ENCODE data around the gene FAM110A. TPM values are rescaled to one million over a fixed set of nuclear protein-coding genes. Genes with fewer than 3 reads are reported as not detected.

The FAM110A gene
- total and polyA plus RNA-seq, 9 donors: 7.2 to 23.5 (median 13.6) TPM

DNA sequence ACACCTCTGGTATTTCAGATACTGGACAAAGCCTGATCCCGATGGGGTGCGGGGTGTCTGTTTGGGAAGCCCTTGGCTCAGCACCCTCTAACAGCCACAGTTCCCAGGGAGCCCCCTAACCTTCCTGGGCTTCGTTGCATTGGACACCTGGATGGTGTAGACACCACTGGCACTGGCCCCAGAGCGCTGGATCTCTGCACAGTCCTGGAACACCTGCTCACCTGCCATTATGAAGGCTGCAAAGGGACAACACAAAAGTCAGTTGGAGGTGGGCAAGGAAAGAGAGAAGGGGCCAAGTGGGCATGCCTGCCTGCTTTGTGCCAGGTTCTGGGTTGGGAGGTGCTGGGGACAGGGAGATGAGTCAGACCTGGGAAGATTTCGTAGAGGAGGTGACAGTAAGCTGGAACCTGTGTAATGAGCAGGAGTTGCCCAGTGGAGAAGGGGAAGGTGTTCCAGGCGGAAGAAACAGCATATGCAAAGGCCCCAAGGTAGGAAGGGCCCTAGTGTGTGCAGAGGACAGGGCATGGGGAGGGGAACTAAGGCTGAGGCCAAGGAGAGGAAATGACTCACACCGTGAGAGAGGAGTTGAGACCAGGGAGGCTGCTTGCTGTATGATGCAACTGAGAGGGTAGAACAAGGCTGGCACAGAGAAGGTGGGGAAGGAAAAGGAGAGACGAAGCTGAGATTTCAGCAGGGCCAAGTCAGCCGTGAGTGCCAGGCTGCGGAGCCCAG lies 47.7 kb downstream of the FAM110A start:
- 67% methylated on average over 9 of the region's 10 CpGs for WGBS (ENCODE audit: insufficient coverage)
- no peaks in the 10 kb centered on the region for H3K4me1 ChIP-seq (ENCODE audit: control insufficient read depth, insufficient read depth, low read length)
- H3K27me3 ChIP-seq (ENCODE audit: control insufficient read depth, insufficient read depth, low read length): peaks cover 23% of the 10 kb centered on the region

DNA sequence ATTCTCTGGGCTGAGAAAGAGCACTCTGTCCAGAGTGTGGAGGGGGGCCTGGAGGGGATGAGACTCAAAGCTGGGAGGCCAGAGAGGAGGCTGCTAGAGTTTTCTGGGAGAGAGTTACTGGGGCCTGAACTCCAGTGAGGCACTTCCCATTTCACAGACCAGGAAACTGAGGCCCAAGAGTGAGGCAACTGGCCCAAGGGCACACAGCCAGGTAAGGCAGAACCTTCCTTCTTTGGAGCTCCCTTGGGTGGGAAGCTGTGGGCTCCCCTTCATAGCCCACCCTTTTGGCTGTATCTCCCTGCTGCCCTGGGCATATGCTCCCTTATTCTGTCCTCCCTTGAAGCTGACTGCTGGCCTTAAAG lies 48.2 kb downstream of the FAM110A start:
- Histone ChIP-seq H3K27me3 (ENCODE audit: control insufficient read depth, insufficient read depth, low read length) (peaks cover 23% of the 10 kb centered on the region), H3K36me3 (ENCODE audit: control insufficient read depth, insufficient read depth, low read length) (no peaks in the 10 kb centered on the region), H3K4me1 (ENCODE audit: control insufficient read depth, insufficient read depth, low read length) (no peaks in the 10 kb centered on the region), H3K4me3 (ENCODE audit: low read length) (no peak overlapping the region), H3K27ac (ENCODE audit: low read length) (no peak overlapping the region), H3K9me3 (replicated peaks; ENCODE audit: control insufficient read depth, low read depth, low read length) (no peaks in the 10 kb centered on the region)
- no peak for DNase-seq

More for the DNA sequence above, 47.7 kb downstream of the FAM110A start:
- H3K4me3 ChIP-seq (ENCODE audit: low read length): no peak overlapping the region
- no peaks in the 10 kb centered on the region for H3K36me3 ChIP-seq (ENCODE audit: control insufficient read depth, insufficient read depth, low read length)
- H3K27ac ChIP-seq (ENCODE audit: low read length): no peak overlapping the region
- no peak for DNase-seq
- H3K9me3 ChIP-seq (replicated peaks; ENCODE audit: control insufficient read depth, low read depth, low read length): no peaks in the 10 kb centered on the region

DNA sequence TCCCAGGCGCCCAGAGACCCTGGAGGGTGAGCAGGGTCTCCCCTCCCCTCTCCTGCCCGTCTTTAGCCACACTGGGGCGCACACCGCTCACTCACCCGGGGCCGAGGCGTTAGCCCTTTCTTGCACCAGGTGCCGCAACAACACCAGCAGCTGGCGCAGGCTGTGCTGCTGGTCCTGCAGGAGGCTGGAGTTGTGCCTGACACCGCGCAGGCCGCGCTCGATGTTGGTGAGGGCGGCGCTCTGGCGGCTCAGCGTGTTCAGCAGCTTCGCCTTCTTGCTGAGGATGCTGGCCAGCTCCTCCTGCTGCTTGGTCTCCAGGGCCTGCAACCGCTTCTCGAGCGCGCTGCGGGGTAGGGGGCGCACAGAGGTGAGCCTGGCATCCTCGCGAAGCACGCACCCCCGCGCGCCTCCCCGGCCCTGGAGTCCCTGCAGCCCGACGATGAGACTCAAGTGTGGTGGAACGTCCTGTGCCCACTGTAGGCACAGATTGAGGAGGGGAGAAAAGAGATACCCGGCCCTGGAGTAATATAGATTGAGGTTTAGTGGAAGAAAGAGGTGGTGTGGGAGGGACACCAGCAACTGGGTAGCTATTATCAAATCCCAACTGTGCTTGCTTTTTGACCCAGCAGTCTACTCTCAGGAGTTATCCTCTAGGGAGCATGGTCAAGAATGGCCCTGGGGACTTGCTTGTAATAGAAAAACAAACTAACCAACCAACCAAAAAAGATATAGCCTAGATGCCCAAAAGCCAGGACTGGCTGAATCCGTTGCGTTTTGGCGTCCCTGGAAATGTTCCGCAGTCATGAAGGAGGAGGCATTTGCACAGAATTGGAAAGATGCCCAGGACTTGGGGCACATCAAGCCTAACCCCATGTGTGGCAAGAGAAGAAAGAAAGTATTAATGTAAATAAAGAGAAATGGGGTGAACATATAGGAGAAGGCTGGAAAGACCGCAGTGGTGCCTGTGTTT lies 51.8 kb downstream of the FAM110A start:
- no peaks in the 10 kb centered on the region for H3K9me3 ChIP-seq (replicated peaks; ENCODE audit: control insufficient read depth, low read depth, low read length)
- DNase-seq: peak; percentile 26
- no peak overlapping the region for H3K4me3 ChIP-seq (ENCODE audit: low read length)
- H3K4me1 ChIP-seq (ENCODE audit: control insufficient read depth, insufficient read depth, low read length): no peaks in the 10 kb centered on the region
- WGBS (ENCODE audit: insufficient coverage): 12% methylated on average over 33 of the region's 41 CpGs
- H3K27ac ChIP-seq (ENCODE audit: low read length): no peak overlapping the region
- H3K27me3 ChIP-seq (ENCODE audit: control insufficient read depth, insufficient read depth, low read length): peaks cover 21% of the 10 kb centered on the region
- no peaks in the 10 kb centered on the region for H3K36me3 ChIP-seq (ENCODE audit: control insufficient read depth, insufficient read depth, low read length)

DNA sequence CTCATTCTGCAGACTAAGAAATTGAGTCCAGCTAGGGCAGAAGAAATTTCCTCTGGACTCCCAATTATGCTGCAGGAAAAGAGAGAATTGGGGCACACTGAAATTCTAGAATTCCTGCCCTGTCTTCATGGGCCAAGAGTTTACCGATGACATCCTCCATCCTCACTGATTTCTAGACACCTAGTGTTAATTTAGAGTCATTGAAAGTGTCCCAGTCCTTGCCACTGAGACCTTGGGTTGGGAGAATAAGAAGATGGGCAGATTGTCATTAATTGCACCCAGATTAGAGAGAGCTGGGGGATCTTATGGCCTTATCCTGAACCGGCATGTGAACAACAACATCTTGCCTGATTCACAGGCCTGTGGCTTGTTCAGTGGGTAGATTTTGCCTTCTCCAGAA lies 53.6 kb downstream of the FAM110A start:
- WGBS (ENCODE audit: insufficient coverage): 80% methylated on average over 1 of the region's 2 CpGs
- H3K4me1 ChIP-seq (ENCODE audit: control insufficient read depth, insufficient read depth, low read length): no peaks in the 10 kb centered on the region
- no peak for DNase-seq
- no peak overlapping the region for H3K27ac ChIP-seq (ENCODE audit: low read length)
- no peak overlapping the region for H3K4me3 ChIP-seq (ENCODE audit: low read length)
- peaks cover 21% of the 10 kb centered on the region for H3K27me3 ChIP-seq (ENCODE audit: control insufficient read depth, insufficient read depth, low read length)
- H3K9me3 ChIP-seq (replicated peaks; ENCODE audit: control insufficient read depth, low read depth, low read length): no peaks in the 10 kb centered on the region
- no peaks in the 10 kb centered on the region for H3K36me3 ChIP-seq (ENCODE audit: control insufficient read depth, insufficient read depth, low read length)

DNA sequence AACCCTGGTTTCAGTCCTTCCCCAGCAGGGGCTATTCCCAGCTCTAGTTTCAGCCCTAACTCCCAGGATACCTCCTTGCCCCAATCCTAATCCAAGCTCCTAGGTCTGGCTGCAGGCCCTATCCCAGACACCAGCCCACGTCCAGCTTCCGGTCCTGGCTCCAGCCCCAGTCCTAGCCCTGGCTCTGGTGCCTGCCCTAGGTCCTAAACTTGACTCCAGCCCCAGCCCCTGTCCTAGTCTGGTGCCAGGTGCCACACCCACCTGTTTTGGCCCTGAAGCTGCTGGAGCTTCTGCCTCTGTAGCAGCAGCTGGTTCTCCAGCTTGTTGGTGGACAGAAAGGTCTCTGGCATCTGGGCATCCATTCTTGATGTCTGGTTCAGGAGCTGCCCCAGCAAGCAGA lies 54.5 kb downstream of the FAM110A start:
- Histone ChIP-seq H3K27ac (ENCODE audit: low read length) (no peak overlapping the region), H3K27me3 (ENCODE audit: control insufficient read depth, insufficient read depth, low read length) (peaks cover 21% of the 10 kb centered on the region), H3K4me3 (ENCODE audit: low read length) (no peak overlapping the region), H3K36me3 (ENCODE audit: control insufficient read depth, insufficient read depth, low read length) (no peaks in the 10 kb centered on the region), H3K4me1 (ENCODE audit: control insufficient read depth, insufficient read depth, low read length) (no peaks in the 10 kb centered on the region), H3K9me3 (replicated peaks; ENCODE audit: control insufficient read depth, low read depth, low read length) (no peaks in the 10 kb centered on the region)
- DNase-seq: no peak
- WGBS (ENCODE audit: insufficient coverage): 23% methylated on average over 2 of the region's 2 CpGs

DNA sequence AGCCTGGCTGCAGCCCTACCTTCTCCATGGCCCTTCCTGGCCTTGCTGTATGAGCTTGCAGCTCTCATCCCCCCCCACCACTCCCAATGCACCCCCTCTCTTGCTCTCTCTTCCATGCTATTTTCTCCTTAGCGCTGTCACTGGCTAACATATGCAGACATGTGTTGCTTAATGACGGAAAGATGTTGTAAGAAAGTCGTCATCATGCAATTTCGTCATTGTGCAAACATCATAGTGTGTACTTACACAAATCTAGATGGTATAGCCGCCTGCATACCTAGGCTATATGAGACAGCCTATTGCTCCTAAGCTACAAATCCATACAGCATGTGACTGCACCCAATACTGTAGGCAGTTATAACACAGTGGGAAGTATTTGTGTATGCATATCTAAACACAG lies 55.6 kb downstream of the FAM110A start:
- no peak overlapping the region for H3K27ac ChIP-seq (ENCODE audit: low read length)
- no peaks in the 10 kb centered on the region for H3K4me1 ChIP-seq (ENCODE audit: control insufficient read depth, insufficient read depth, low read length)
- H3K27me3 ChIP-seq (ENCODE audit: control insufficient read depth, insufficient read depth, low read length): peaks cover 15% of the 10 kb centered on the region
- no peaks in the 10 kb centered on the region for H3K9me3 ChIP-seq (replicated peaks; ENCODE audit: control insufficient read depth, low read depth, low read length)
- no peak for DNase-seq
- no peak overlapping the region for H3K4me3 ChIP-seq (ENCODE audit: low read length)
- no CpG with 5 or more reads among the region's 5 CpGs for WGBS (ENCODE audit: insufficient coverage)
- no peaks in the 10 kb centered on the region for H3K36me3 ChIP-seq (ENCODE audit: control insufficient read depth, insufficient read depth, low read length)

DNA sequence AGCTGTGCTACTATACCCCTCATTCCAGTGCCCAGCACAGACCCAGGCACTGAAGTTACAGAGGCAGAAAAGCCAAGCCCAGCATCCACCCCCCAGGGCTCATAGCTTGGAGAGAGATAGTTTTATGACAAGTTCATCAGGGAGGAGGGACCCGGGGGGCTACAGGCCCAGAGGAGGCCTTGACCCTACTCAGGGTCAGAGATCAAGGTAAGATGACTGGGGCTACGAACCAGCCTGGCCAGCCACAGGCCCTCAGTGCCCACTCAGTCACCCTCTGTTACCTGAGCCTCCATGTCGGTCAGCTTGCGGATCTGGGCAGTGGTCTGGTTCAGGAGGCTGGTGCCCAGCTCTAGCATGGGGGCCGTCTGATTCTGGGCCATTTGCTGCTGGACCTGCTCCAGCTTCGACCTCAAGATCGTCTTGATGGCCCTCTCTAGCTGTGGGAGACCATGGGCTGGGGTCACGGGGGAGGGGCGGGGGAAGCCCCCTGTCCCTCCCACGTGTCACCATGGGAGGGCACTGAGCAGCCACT lies 56.5 kb downstream of the FAM110A start:
- Histone ChIP-seq H3K4me3 (ENCODE audit: low read length) (no peak overlapping the region), H3K27me3 (ENCODE audit: control insufficient read depth, insufficient read depth, low read length) (peaks cover 6% of the 10 kb centered on the region), H3K4me1 (ENCODE audit: control insufficient read depth, insufficient read depth, low read length) (no peaks in the 10 kb centered on the region), H3K27ac (ENCODE audit: low read length) (no peak overlapping the region), H3K9me3 (replicated peaks; ENCODE audit: control insufficient read depth, low read depth, low read length) (no peaks in the 10 kb centered on the region), H3K36me3 (ENCODE audit: control insufficient read depth, insufficient read depth, low read length) (no peaks in the 10 kb centered on the region)
- WGBS (ENCODE audit: insufficient coverage): 71% methylated on average over 9 of the region's 10 CpGs
- DNase-seq: no peak

DNA sequence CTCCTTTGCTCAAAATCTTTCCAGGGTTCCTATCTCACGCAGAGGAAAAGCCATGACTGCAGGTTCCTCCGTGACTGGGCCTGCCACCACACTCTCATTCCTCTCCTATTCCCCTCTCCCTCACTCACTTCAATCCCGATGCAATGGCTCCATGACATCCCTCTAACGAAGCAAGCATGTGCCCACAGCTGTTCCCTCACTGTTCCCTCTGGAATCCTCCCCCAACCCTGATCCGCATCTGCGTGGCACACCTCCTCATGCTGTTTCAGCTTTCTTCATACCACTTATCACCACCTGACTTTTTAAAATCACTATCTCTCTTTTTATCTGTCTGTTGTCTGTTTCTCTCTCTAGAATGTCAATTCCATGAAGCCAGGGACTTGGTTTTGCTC lies 57.1 kb downstream of the FAM110A start:
- Histone ChIP-seq H3K27me3 (ENCODE audit: control insufficient read depth, insufficient read depth, low read length) (peaks cover 2% of the 10 kb centered on the region), H3K36me3 (ENCODE audit: control insufficient read depth, insufficient read depth, low read length) (no peaks in the 10 kb centered on the region), H3K4me1 (ENCODE audit: control insufficient read depth, insufficient read depth, low read length) (no peaks in the 10 kb centered on the region), H3K27ac (ENCODE audit: low read length) (no peak overlapping the region), H3K9me3 (replicated peaks; ENCODE audit: control insufficient read depth, low read depth, low read length) (no peaks in the 10 kb centered on the region), H3K4me3 (ENCODE audit: low read length) (no peak overlapping the region)
- no peak for DNase-seq
- WGBS (ENCODE audit: insufficient coverage): 58% methylated on average over 6 of the region's 6 CpGs

DNA sequence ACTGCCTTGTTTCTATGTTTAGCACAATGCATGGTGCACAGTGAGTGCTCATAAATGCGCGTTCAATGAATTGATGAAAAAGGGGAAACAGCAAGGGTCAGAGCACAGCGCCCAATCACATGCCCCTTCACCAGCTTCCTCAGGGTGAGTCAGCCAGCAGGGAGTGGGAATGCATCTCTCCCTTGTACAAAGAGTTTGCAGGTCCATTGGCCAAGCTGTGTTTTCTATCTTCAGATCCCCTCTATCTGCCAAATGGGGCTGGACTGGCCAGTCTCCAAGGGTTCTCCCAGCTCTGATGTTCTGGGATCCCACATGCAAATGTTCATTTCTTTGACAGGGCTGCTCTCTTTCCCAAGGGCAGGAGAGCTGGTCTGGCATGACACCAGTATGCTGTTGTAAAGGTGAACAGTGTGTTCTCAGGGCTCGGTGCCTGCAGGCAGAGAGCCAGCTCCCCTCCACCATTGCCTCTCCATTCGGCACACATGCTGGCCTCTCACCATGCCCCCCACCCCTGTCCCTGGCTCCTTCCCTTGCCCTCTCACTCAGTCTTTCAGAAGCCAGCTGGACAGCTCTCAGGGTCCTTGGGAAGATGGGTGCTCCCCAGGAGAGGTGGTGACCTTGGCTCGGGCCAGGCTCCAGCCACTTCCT lies 57.7 kb downstream of the FAM110A start:
- H3K27ac ChIP-seq (ENCODE audit: low read length): no peak overlapping the region
- H3K4me3 ChIP-seq (ENCODE audit: low read length): no peak overlapping the region
- no peaks in the 10 kb centered on the region for H3K9me3 ChIP-seq (replicated peaks; ENCODE audit: control insufficient read depth, low read depth, low read length)
- H3K36me3 ChIP-seq (ENCODE audit: control insufficient read depth, insufficient read depth, low read length): no peaks in the 10 kb centered on the region
- no peaks in the 10 kb centered on the region for H3K27me3 ChIP-seq (ENCODE audit: control insufficient read depth, insufficient read depth, low read length)
- H3K4me1 ChIP-seq (ENCODE audit: control insufficient read depth, insufficient read depth, low read length): no peaks in the 10 kb centered on the region
- 57% methylated on average over 5 of the region's 6 CpGs for WGBS (ENCODE audit: insufficient coverage)
- DNase-seq: peak; percentile 15

DNA sequence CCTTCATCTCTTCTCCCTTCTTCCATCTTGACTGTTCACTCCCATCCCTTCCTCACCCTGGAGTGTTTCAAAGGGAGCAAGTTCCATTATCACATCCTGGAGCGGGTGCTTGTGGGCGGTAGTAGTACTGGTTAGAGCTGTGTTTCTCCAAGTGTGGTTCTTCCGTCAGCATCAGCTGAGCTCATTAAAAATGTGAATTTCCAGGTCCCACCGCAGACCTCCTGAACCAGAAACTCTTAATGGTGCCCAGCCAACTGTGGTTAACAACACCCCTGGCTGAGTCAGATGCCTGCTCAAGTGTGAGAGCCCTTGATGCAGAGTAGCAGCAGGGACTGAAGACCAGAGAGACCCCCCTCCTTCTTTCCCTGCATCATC lies 58.2 kb downstream of the FAM110A start:
- Histone ChIP-seq H3K4me1 (ENCODE audit: control insufficient read depth, insufficient read depth, low read length) (no peaks in the 10 kb centered on the region), H3K36me3 (ENCODE audit: control insufficient read depth, insufficient read depth, low read length) (no peaks in the 10 kb centered on the region), H3K27me3 (ENCODE audit: control insufficient read depth, insufficient read depth, low read length) (no peaks in the 10 kb centered on the region), H3K4me3 (ENCODE audit: low read length) (no peak overlapping the region), H3K27ac (ENCODE audit: low read length) (no peak overlapping the region), H3K9me3 (replicated peaks; ENCODE audit: control insufficient read depth, low read depth, low read length) (no peaks in the 10 kb centered on the region)
- DNase-seq: no peak
- no CpG with 5 or more reads among the region's 4 CpGs for WGBS (ENCODE audit: insufficient coverage)

All from muscle of leg (tissue), 11 donors.